K562 (cell line): ENCODE results near the gene ICAM1. TPM values are rescaled to one million over a fixed set of nuclear protein-coding genes. Genes with fewer than 3 reads are reported as not detected.

ENCODE experiments used
- ATF2 ChIP-seq: sonication (generic); formaldehyde crosslinking; IDR thresholded peaks from 2 replicates; pipeline ENCODE4 v1.8.1; 2022; ENCODE audit warnings: missing genetic modification reagents
- ATF6 ChIP-seq: sonication (generic); formaldehyde crosslinking; IDR thresholded peaks from 2 replicates; pipeline ENCODE4 v1.4.0; 2020; ENCODE audit warnings: mild to moderate bottlenecking, missing genetic modification reagents
- ELF4 ChIP-seq: fragments of 450-650 bp; formaldehyde crosslinking; IDR thresholded peaks from 2 replicates; pipeline ENCODE4 v1.4.0; 2022; ENCODE audit warnings: missing genetic modification characterization
- HNRNPL ChIP-seq: fragments of 200-400 bp; formaldehyde crosslinking; IDR thresholded peaks from 2 replicates; pipeline ENCODE4 v1.6.1; 2017; ENCODE audit warnings: low read depth, mild to moderate bottlenecking, low read length
- MITF ChIP-seq: IDR thresholded peaks from 2 replicates; pipeline ENCODE4 v1.6.1; 2014; ENCODE audit warnings: antibody characterized with exemption
- RFX1 ChIP-seq: fragments of 450-650 bp; IDR thresholded peaks from 2 replicates; pipeline ENCODE4 v1.6.1; 2016; ENCODE audit warnings: mild to moderate bottlenecking, moderate library complexity
- TAF15 ChIP-seq: fragments of 200-400 bp; formaldehyde crosslinking; IDR thresholded peaks from 2 replicates; pipeline ENCODE4 v1.6.1; 2017; ENCODE audit warnings: mild to moderate bottlenecking, low read depth, low read length, moderate library complexity
- ZBTB43 ChIP-seq: sonication (generic); formaldehyde crosslinking; IDR thresholded peaks from 2 replicates; pipeline ENCODE4 v1.8.0; 2023; ENCODE audit warnings: mild to moderate bottlenecking, missing genetic modification reagents
- ZC3H11A ChIP-seq: IDR thresholded peaks from 2 replicates; pipeline ENCODE4 v1.6.1; 2012; ENCODE audit warnings: low read depth, low read length, improper control_type of control experiment
- ZNF318 ChIP-seq, 2 experiments: fragments of 450-650 bp; IDR thresholded peaks; 2 replicates each; pipeline ENCODE4 v1.6.1; 2016; ENCODE audit warnings: mild to moderate bottlenecking in 2 of 2, borderline replicate concordance in 1 of 2, low read depth in 1 of 2, moderate library complexity in 1 of 2
- ZNF644 ChIP-seq: fragments of 200-800 bp; sonication (Bioruptor generic); IDR thresholded peaks from 2 replicates; pipeline ENCODE4 v1.6.1; 2016; ENCODE audit warnings: low read depth, missing genetic modification characterization, missing compliant biosample characterization
- polyA plus RNA-seq, 8 experiments: library from polyadenylated mRNA; depleted of rRNA in 4 of 8; stranded (reverse) in 5 of 8; unstranded in 3 of 8; fragments of >200 nt; fragmentation: Nextera tagmentation in 2 of 8; fragmentation: Illumina TruSeq in 1 of 8; extraction: Ambion mirVana in 2 of 8; extraction: Trizol in 1 of 8; gene quantifications; 2 replicates each; pipeline versions ENCODE4 v1.2.1 to v1.2.3, GENCODE V29; 2011 to 2014; ENCODE audit warnings: inconsistent platforms in 1 of 8, missing spikeins in 1 of 8
- total RNA-seq, 7 experiments: library from RNA; depleted of rRNA in 6 of 7; stranded (reverse); fragments of >200 nt in 6 of 7; fragmentation: Illumina TruSeq in 2 of 7; extraction: Trizol in 2 of 7; gene quantifications; 2 replicates each; pipeline versions ENCODE4 v1.2.1 to v1.2.3, GENCODE V29; 2011 to 2021; ENCODE audit warnings: low replicate concordance in 1 of 7

ICAM1 gene
- total and polyA plus RNA-seq, 9 of the 15 experiments (the other 6 are each of a cell fraction or from before 2014, with no cell fraction given): 2.3 to 24.4 (median 13.4) TPM

- TF ChIP-seq ZNF318 (IDR thresholded peaks at IDR 0.05; ENCODE audit: borderline replicate concordance in 1 of 2, low read depth in 1 of 2): no peak
- peak; percentile 86; the same call in 1 of the 2 replicates for TF ChIP-seq MITF
- TF ChIP-seq HNRNPL: no peak
- TF ChIP-seq RFX1: no peak
- TF ChIP-seq ZC3H11A: no peak
- no peak for TF ChIP-seq TAF15
- TF ChIP-seq ZBTB43: no peak
- TF ChIP-seq ATF6 (CRISPR knock-in tag): peak; percentile 75; the same call in 1 of the 2 replicates
- TF ChIP-seq ZNF644 (tag): 0 out of 2 replicates have a peak, but pooled peaks have one; percentile 35
- no peak for TF ChIP-seq ATF2 (CRISPR knock-in tag)
- TF ChIP-seq ELF4 (CRISPR knock-in tag): 0 out of 2 replicates have a peak, but pooled peaks have one; percentile 5
Observed at GRCh38 chr19:10315335-10316214, 44.7 kb downstream of the ICAM1 start, which contains the start of gene FDX2 (continued).
